IPS DF 4.7 (cell line): ENCODE results near the gene APLP1.
"Not testable (repeated sequence)": the region's sequence is repeated elsewhere in the genome, so short reads cannot be mapped to it uniquely, and the experiment has no call there.

ENCODE experiments used
- DNase-seq: peaks from one replicate; pipeline ENCODE4 v3.0.0-alpha.2; 2013; ENCODE audit warnings: low spot score; ENCODE audit errors: extremely low read depth

APLP1 gene

GRCh38 chr19:35903550-35904179 lies 35.3 kb downstream of the APLP1 start:
- DNase-seq = no peak

- DNase-seq = no peak
Measured at GRCh38 chr19:35904311-35905068, 36.1 kb downstream of the APLP1 start.

- DNase-seq = no peak
Measured at GRCh38 chr19:35905178-35905727, 36.9 kb downstream of the APLP1 start.

GRCh38 chr19:35907377-35907745 lies 39.0 kb downstream of the APLP1 start:
- DNase-seq = no peak

- DNase-seq = no peak
Measured at GRCh38 chr19:35908010-35908441, 39.7 kb downstream of the APLP1 start, which contains the start of gene TYROBP. TYROBP (minus strand) TSS chr19:35908295; CDS start chr19:35908228, 67 bp downstream.

GRCh38 chr19:35908973-35909683 lies 40.8 kb downstream of the APLP1 start:
- DNase-seq = no peak

GRCh38 chr19:35909684-35910035 lies 41.3 kb downstream of the APLP1 start:
- no peak for DNase-seq

- DNase-seq = not testable (repeated sequence)
Measured at GRCh38 chr19:35910355-35910754, 42.0 kb downstream of the APLP1 start.

- no peak for DNase-seq
Measured at GRCh38 chr19:35911173-35911572, 42.8 kb downstream of the APLP1 start.

- DNase-seq = no peak
Measured at GRCh38 chr19:35911790-35912189, 43.4 kb downstream of the APLP1 start.

GRCh38 chr19:35913589-35913988 lies 45.2 kb downstream of the APLP1 start:
- DNase-seq = no peak

- DNase-seq = no peak
Measured at GRCh38 chr19:35915443-35915842, 47.1 kb downstream of the APLP1 start.

GRCh38 chr19:35919306-35919705 lies 50.9 kb downstream of the APLP1 start:
- no peak for DNase-seq

- no peak for DNase-seq
Measured at GRCh38 chr19:35921012-35921411, 52.6 kb downstream of the APLP1 start.

- DNase-seq = no peak
Measured at GRCh38 chr19:35925501-35925900, 57.1 kb downstream of the APLP1 start.

- no peak for DNase-seq
Measured at GRCh38 chr19:35928507-35928906, 60.1 kb downstream of the APLP1 start.
